GM18909 (cell line): ENCODE results near the gene TBCEL.

Experiments
- ATAC-seq: cut with Tn5 transposase; IDR thresholded peaks from one replicate; pipeline ENCODE4 v1.9.1; 2021; ENCODE audit warnings: mild to moderate bottlenecking; ENCODE audit not compliant: unreplicated experiment, poor library complexity

The TBCEL gene

DNA sequence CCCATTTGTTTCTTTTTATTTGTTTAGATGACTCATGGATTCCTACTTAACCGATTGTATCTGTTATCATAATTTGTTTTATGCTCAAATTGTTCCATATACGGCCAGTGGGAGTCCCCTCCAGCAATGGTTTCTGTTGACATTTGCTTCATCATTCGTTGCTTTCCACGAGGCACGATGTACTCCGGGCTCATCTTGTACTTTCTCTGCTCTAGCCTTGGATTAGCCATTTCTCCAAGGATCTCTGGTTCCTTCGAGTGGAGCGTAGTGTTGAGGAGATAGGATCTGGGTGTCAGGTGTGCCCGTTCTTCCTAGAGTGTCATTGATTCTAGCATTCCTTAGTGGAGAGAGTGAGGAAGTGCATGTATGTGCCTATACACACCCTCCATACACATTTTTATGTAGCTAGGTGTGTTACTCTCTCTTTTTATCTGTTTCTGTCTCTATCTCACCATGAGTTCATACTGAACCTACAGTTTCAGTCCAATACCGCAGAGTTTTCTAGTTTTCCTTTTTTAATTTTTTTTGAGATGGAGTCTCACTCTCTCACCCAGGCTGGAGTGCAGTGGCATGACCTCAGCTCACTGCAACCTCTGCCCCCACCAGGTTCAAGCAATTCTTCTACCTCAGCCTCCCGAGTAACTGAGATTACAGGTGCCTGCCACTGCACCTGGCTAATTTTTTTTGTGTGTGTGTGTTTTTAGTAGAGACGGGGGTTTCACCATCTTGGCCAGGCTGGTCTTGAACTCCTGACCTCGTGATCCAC lies 108.5 kb downstream of the TBCEL start:
- ATAC-seq: no peak

DNA sequence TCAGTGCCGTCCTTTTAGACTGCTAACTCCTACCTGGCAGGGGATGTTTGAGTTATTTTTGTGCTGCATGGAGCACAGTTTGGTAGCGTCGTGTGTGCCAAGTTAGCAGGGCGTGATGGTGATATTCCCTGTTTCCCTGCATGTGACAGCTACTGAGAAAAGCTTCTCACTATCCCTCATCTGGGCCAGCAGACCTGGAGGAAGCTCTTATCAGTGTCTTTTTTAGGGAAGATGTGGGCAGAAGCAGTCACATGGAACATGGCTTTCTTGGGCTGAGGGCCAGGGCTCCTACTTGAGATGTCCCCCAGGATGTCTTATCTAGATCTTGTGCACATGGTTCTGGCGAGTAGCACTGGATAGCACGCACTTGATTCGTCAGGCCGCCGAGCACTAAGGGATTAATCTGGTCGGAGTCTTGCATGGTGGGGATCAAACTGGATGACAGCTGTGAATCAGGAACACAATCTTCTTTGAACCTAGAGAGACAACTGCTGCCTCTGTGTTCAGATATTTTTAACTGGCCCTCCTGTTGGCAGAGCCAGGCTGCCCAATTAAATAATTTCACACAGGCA lies 110.9 kb downstream of the TBCEL start:
- no peak for ATAC-seq

DNA sequence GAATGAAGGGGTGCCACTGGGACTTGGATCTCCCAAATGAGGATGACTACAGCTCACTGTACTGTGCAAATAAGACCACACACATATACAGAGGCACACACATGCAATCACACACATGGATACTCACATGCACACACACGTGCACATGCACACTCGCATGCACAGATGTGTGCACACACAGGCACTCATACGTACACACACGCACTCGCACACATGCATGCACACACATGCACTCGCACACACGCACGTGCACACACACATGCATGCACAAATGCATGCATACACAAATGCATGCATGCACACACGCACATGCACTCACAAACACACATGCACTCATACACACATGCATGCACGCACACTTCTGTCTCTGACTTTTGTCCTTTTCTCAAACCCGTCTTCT lies 113.1 kb downstream of the TBCEL start:
- no peak for ATAC-seq

DNA sequence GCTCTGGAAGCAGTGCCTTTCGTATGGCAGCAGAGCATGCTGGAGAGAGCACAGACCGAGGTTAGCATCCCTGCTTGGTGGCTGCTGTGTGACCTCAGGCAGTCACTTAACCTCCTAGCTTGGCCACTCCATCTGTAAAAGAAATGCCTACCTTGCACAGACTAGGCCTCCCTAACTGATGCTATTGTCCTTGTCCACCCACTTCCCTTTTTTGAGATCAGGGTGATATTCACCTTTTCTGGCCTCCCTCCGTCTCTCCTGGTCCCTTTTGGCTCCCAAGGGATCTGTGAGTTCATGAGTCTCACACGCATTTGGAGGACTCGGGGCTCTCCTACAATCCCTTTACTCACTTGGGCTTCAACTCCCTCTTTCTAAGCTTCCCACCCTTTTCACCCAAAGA lies 114.4 kb downstream of the TBCEL start:
- ATAC-seq: no peak

DNA sequence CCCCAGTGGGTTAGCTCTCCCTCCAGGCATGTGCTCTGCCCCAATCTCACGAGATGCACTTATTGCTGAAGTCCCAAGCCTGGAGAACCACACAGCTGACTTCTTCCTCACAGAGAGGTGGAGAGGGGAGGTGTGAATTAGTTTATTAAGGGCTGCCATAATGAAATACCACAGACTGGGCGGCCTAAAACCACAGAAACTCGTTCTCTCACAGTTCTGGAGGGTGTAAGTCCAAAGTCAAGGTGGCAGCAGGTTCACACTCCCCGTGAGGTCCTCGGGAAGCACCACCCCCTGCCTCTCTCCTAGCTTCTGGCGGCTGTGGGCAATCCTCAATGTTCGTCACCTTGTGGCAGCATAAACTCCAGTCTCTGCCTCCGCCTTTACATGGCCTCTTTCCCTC lies 116.5 kb downstream of the TBCEL start:
- ATAC-seq: no peak
